GM19372 (cell line): Measurements from ENCODE around the gene CSPG5.

Experiments used
- ATAC-seq: cut with Tn5 transposase; IDR thresholded peaks from one replicate; pipeline ENCODE4 v1.9.1; 2021; ENCODE audit warnings: mild to moderate bottlenecking, low read depth, moderate library complexity; ENCODE audit not compliant: unreplicated experiment

The CSPG5 gene

DNA sequence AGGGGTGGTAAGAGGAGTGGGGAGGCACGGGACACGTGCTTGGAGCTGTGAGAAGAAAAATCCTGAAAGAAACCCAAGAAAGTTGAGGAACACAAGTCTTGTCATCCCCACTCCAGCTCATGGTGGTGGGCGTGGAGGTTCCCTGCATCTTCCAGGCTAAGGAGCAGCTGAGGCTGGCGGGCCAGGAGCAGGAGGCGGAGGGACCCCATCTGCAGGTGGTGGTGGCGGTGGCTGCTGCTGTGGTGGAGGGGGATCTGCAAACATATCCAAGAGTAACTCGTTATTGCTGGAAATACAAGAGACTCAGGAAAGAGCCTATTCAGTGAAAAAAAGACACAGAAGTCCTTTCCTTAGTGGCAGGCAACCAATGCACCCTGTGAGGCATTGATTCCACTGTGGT lies 9.4 kb upstream of the CSPG5 start:
- no peak for ATAC-seq

DNA sequence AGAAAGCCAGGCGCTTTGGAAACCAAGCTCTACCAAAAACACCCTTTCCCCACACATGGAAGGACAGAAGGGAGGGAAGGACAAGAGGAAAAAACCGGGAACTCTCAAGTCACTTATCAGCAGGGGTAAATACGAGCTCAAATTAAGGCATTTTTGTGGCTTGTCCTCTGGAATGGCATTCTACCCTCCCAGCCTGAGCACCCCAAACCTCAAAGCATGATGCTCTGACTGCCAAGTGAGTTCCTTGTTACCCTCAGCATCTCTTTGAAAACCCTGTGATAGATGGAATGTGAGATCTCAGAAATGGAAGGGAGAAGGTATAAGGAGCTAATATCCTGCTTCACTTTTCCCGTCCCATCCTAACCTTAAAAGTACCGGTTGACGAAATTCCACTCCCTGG lies 8.1 kb upstream of the CSPG5 start:
- ATAC-seq = no peak

GRCh38 chr3:47583320-47584075 lies 4.8 kb upstream of the CSPG5 start:
- ATAC-seq = no peak

DNA sequence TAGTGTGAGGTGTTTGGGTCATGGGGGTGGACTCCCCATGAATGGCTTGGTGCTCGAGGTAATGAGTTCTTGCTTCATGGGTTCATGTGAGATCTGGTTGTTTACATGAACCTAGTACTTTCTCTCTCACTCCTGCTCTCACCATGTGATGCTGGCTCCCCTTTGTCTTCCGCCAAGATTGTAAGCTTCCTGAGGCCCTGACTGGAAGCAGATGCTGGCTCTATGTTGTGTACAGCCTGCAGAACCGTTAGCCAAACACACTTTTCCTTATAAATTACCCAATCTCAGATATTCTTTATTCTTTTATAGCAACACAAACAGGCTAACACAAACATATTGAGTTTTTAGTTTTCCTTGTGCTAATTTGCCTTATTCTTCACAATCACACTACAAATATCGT lies 3.2 kb upstream of the CSPG5 start:
- ATAC-seq = no peak

DNA sequence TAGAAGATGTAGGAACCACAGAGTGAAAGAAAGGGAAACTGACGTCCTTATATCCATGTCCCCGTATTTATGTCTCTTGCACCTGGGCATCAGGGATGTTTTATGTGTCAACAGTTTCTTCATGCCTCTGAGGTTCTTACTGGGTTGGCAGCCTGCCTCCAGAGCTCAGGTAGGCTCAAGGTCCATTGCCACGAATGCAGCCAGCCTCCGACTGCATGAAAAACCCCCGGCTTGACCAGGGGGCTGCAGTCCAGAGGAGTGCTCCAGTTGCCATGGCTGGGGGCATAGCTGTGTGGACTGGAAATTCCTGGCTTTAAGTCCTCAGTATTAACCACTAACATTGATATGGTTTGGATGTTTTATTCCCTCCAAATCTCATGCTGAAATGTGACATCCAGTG lies 2.8 kb upstream of the CSPG5 start:
- no peak for ATAC-seq

GRCh38 chr3:47580481-47580880 lies 1.8 kb upstream of the CSPG5 start:
- ATAC-seq = no peak

DNA sequence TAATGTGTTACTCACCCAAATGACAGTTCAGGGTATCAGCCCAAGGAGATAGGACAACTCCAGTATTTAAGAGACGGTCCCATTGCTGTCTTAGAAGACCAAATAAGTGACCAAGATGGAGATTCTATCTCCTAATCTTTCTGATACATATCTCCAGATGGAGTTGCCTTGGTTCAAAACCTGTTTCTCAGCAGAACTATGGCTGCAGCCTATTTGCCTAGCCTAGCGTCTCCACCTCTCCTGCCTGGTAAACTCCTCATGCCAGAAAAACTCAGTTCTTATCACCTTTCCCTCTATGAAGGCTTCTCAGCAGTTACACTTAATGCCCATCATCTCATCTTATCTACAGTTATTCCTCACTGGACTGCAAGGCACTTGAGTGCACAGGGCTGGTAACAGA lies 1.2 kb upstream of the CSPG5 start:
- ATAC-seq = no peak

DNA sequence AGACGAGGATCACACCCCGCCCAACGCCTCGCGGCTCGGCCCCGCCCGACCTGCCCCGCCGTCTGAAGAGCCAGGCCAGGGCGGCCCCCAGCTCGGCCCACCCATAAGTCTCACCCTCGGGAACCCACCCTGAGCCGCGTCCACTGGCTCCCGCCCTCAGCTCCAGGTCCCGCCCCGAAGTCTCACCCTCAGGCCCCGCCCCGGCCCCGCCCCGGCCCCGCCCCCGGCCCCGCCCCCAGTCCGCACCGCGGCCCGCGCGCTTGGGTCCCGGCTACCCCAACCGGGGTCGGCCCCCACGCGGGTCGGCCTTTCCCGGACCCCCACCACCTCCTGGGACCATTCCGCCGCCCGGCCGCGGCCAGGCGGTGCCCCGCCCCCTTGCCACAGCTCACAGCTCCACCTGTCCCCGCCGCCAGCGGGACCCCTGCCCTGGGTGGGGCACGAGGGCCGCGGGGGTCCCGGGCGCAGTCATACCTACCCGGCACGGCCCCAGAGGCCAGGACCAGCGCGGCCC lies 489 bp downstream of the CSPG5 start:
- no peak for ATAC-seq

- no peak for ATAC-seq
Measured at GRCh38 chr3:47577583-47578118, 1.0 kb downstream of the CSPG5 start.

GRCh38 chr3:47573190-47574172 lies 5.2 kb downstream of the CSPG5 start:
- no peak for ATAC-seq

DNA sequence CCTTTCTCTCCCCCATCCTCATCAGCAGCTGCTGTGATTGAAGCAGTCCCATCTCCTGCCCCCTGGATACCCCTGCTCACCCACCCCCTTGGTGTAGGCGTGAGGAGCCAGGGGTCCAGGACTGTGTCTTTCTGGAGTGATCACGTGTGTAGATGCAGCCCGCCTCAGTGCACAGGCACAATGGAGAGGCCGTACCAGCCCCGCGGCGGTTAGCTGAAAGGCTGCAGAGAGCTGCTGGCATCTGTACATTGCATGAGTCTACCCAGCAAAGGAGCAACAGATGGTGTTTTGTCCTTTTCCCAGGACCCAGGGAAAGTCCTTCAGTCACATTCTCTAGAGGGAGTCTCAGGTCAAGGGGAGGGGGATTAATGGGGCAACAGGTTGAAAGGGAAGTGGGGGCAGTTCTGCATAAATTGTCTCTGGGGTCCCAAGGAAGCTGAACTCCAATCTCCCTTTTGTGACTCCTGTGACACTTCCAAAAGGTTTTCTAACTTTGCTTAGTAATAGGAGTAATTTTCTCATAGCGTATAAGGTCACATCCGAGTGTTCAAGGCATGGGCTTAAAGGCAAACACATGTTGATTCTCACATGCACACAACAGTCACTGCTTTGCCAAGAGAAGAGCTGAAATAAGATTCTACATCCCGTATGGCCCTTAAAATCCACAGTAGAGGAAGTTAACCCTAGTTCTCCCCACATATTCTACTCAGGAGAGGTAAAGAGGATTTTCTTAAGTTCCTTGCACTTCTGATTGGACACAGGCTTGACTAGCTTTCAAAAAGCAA lies 7.1 kb downstream of the CSPG5 start:
- no peak for ATAC-seq

DNA sequence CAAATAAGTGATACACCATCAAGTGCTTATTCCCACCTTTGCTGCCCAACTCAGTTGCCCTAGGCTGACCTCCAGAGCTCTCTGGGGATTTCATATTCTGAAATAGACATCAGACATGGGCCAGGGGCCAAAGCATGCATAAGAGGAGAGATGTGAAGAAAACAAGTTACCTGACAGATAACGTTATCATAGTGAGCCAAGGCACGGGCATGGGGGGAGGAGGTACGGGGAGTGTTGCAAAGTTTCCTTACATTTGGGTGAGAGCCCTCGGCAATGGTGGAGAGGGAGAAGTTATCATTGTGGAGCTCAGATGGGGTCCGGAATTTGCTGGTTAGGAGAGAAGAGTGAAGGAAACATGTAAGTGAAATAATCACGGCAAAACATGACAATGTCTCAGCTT lies 9.8 kb downstream of the CSPG5 start:
- no peak for ATAC-seq

GRCh38 chr3:47567149-47567548 lies 11.5 kb downstream of the CSPG5 start:
- ATAC-seq = no peak

GRCh38 chr3:47566667-47567066 lies 12.0 kb downstream of the CSPG5 start:
- ATAC-seq = no peak

DNA sequence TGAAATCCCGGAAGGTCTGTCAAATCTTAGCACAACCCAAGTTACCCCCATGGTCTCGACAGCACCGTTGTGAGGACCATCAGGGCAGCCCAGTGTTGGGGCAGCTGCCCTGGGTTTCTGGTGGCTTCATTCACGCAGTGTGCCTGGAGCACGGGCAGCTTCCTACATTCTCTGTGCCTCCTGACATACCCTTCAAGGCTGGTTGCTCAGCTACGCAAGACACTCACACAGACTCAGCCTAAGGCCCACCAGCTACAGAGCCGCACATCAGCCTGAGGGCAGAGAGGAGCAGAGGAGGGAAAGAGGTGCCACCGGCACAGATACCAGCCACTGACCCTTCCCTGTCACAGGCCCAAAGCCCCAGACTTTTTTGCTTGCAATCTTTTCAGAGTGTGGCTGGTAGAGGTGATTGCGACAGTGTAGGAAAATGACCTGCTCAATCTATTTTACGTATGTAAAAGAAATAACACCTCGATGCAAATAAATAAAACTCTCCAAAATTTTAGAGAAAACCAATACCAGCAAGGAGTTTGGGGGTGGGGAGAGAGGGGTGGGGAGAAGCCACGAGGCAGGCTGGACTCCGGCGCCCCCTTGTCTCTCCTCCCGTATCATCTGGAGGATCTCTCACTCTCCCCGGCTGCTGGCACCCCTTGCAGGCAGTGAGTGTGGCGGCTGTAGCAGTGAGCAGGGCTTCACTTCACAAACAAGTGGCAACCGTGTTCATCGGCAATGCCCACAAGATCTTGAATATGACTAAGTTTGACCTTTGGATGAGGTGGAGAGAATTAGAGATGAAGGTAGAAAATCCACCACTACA lies 12.7 kb downstream of the CSPG5 start:
- ATAC-seq = no peak

DNA sequence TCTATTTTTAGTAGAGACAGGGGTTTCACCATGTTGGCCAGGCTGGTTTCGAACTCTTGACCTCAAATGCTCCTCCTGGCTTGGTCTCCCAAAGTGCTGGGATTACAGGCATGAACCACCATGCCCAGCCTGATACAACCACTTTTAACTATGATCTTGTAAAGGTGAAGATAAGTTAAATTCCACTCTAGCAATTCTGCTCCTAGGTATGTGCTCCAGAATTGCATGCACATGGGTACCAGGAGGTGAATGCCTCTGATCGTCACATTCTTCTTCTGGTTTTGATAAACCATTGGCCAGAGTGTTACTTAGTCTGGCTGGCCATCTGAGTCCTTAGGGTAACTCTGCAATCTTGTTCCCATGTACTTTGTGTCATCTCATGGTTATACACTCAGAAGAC lies 22.3 kb downstream of the CSPG5 start:
- no peak for ATAC-seq

- no peak for ATAC-seq
Measured at GRCh38 chr3:47554335-47554734, 24.3 kb downstream of the CSPG5 start.

- no peak for ATAC-seq
Measured at GRCh38 chr3:47553407-47553806, 25.3 kb downstream of the CSPG5 start.

DNA sequence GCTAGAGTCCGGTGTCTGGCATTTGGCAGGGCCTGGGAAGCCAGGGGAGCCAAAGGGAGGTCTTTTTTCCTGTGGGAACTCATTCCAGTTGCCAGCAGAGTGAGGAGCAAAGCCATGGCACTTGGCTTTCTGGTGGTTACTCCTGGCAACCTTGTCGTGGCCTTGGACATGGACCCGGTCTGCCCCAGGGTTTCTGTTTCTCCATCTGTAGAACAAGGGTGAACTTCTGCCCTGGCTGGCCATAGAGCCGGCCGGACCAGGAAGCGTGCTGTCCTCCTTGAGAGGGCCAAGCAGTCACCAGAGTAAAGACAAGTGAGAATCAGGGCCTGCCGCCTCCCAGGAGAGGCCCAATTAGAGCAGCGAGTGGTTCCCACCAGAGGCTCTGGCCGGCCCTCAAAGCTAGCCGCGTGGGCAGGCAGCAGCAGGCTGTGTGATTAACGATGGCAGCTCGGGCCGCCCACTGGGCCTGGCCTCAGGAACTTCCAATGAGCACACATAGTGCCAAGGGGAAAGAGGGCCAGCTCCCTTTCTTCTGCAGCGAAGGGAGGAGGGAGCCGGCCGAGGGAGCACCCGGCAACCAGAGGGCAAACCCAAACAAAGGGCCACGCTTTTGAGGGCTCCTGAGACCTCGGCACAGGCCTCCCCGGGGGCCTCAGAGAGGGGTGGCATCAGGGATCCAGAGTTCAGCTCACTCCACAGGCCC lies 36.0 kb downstream of the CSPG5 start:
- no peak for ATAC-seq
